LHCN-M2 (cell line): ENCODE results near the gene PDE1C. TPM values are rescaled to one million over a fixed set of nuclear protein-coding genes. Genes with fewer than 3 reads are reported as not detected.

Source experiments
- DNase-seq: peaks from one replicate; pipeline ENCODE4 v3.0.0-alpha.2; 2012; ENCODE audit warnings: low read depth
- total RNA-seq: library from RNA; depleted of rRNA; stranded (reverse); fragments of >200 nt; gene quantifications from 2 replicates; pipeline ENCODE4 v1.2.3, GENCODE V29; 2014

PDE1C gene
- total RNA-seq, 1 experiment from 2014 or later = not detected

- DNase-seq = no peak
These were observed 130.0 kb downstream of the PDE1C start for GRCh38 chr7:31940167-31940566.

GRCh38 chr7:31939076-31939475, 131.1 kb downstream of the PDE1C start:
- no peak for DNase-seq

GRCh38 chr7:31938650-31939049, 131.6 kb downstream of the PDE1C start:
- DNase-seq = peak; percentile 3

GRCh38 chr7:31937982-31938381, 132.2 kb downstream of the PDE1C start:
- DNase-seq = no peak

GRCh38 chr7:31935124-31936054, 134.8 kb downstream of the PDE1C start:
- DNase-seq = no peak

- no peak for DNase-seq
These were observed 135.7 kb downstream of the PDE1C start for GRCh38 chr7:31934551-31934950.

- DNase-seq = no peak
These were observed 136.7 kb downstream of the PDE1C start for GRCh38 chr7:31933481-31933880.

GRCh38 chr7:31926991-31927584, 143.1 kb downstream of the PDE1C start:
- DNase-seq = no peak

GRCh38 chr7:31925753-31926454, 144.3 kb downstream of the PDE1C start:
- DNase-seq = no peak

- no peak for DNase-seq
These were observed 146.0 kb downstream of the PDE1C start for GRCh38 chr7:31924251-31924650.

- no peak for DNase-seq
These were observed 147.4 kb downstream of the PDE1C start for GRCh38 chr7:31922848-31923247.

- no peak for DNase-seq
These were observed 149.2 kb downstream of the PDE1C start for GRCh38 chr7:31921047-31921446.

- no peak for DNase-seq
These were observed 150.4 kb downstream of the PDE1C start for GRCh38 chr7:31919678-31920369.

GRCh38 chr7:31918706-31919393, 151.4 kb downstream of the PDE1C start:
- DNase-seq = no peak

GRCh38 chr7:31917256-31917655, 153.0 kb downstream of the PDE1C start:
- no peak for DNase-seq

- DNase-seq = no peak
These were observed 160.0 kb downstream of the PDE1C start for GRCh38 chr7:31910191-31910590.

- DNase-seq = no peak
These were observed 163.6 kb downstream of the PDE1C start for GRCh38 chr7:31906479-31907171.

- DNase-seq = no peak
These were observed 166.2 kb downstream of the PDE1C start for GRCh38 chr7:31903962-31904361.

GRCh38 chr7:31899356-31899927, 170.8 kb downstream of the PDE1C start:
- DNase-seq = no peak

- DNase-seq = no peak
These were observed 173.3 kb downstream of the PDE1C start for GRCh38 chr7:31896925-31897324.
